SU-DHL-6 (cell line): ENCODE data around the gene ZNF536.

ENCODE experiments used
- H2AFZ ChIP-seq: fragments of 200-600 bp; sonication (generic); 2 replicates; pipeline ENCODE4 v1.6.1; 2014; ENCODE audit warnings: low read depth, mild to moderate bottlenecking, moderate library complexity, mixed read lengths, antibody characterized with exemption, low read length; ENCODE audit not compliant: severe bottlenecking
- H3F3A ChIP-seq: fragments of 200-600 bp; shearing (Covaris generic); 2 replicates; pipeline ENCODE4 v1.6.0; 2016; ENCODE audit warnings: antibody characterized with exemption, mild to moderate bottlenecking; ENCODE audit not compliant: insufficient read depth
- H3K27ac ChIP-seq: fragments of 200-600 bp; sonication (generic); 2 replicates; pipeline ENCODE4 v1.5.1; 2016; ENCODE audit warnings: low read depth, mild to moderate bottlenecking, low read length, moderate library complexity, mixed read lengths
- H3K27me3 ChIP-seq: fragments of 200-600 bp; sonication (generic), shearing (Covaris generic); 2 replicates; pipeline ENCODE4 v1.6.0; 2014; ENCODE audit warnings: mild to moderate bottlenecking, low read length
- H3K36me3 ChIP-seq: fragments of 200-600 bp; sonication (generic); 2 replicates; pipeline ENCODE4 v1.6.1; 2014; ENCODE audit warnings: mild to moderate bottlenecking, low read length, mixed read lengths
- H3K4me2 ChIP-seq: fragments of 300-600, 200-600 bp; shearing (Covaris generic), sonication (generic); 2 replicates; pipeline ENCODE4 v1.6.0; 2014; ENCODE audit warnings: low read length, low read depth, mild to moderate bottlenecking; ENCODE audit not compliant: poor library complexity, severe bottlenecking
- H3K4me3 ChIP-seq: fragments of 200-600 bp; sonication (generic); 2 replicates; pipeline ENCODE4 v1.5.1; 2014; ENCODE audit warnings: antibody characterized with exemption, low read length, mild to moderate bottlenecking, mixed read lengths; ENCODE audit not compliant: insufficient read depth, poor library complexity, severe bottlenecking
- H3K79me2 ChIP-seq: fragments of 200-600 bp; sonication (generic); 2 replicates; pipeline ENCODE4 v1.6.1; 2014; ENCODE audit warnings: mild to moderate bottlenecking, low read length, moderate library complexity; ENCODE audit not compliant: insufficient read depth
- H3K9ac ChIP-seq: fragments of 200-600 bp; sonication (generic); 2 replicates; pipeline ENCODE4 v1.7.0; 2014; ENCODE audit warnings: mild to moderate bottlenecking, low read length
- H3K9me2 ChIP-seq: fragments of 200-600 bp; sonication (generic); replicated peaks from 2 replicates; pipeline ENCODE4 v1.6.1; 2014; ENCODE audit warnings: low read length; ENCODE audit not compliant: insufficient read depth
- H3K9me3 ChIP-seq: fragments of 200-600 bp; sonication (generic); 2 replicates; pipeline ENCODE4 v1.6.1; 2014; ENCODE audit warnings: low read length, mixed read lengths; ENCODE audit not compliant: insufficient read depth
- H4K20me1 ChIP-seq: fragments of 200-600 bp; sonication (generic); 2 replicates; pipeline ENCODE4 v1.6.1; 2014; ENCODE audit warnings: low read depth, mild to moderate bottlenecking, antibody characterized with exemption, low read length, moderate library complexity, mixed read lengths
- CTCF ChIP-seq: fragments of 200-600 bp; sonication (generic); IDR thresholded peaks from one replicate; pipeline ENCODE4 v1.5.1; 2017; ENCODE audit warnings: antibody characterized with exemption, mild to moderate bottlenecking, low read length, moderate library complexity; ENCODE audit not compliant: insufficient read depth, poor library complexity, severe bottlenecking
- EZH2phosphoT487 ChIP-seq: fragments of 200-600 bp; sonication (generic), shearing (Covaris generic); conservative IDR thresholded peaks from 2 replicates; pipeline ENCODE4 v1.6.1; 2018; ENCODE audit warnings: mild to moderate bottlenecking, antibody characterized with exemption, low read length, moderate library complexity, mixed read lengths

Gene ZNF536

GRCh38 chr19:30557212-30557611 lies 185.0 kb downstream of the ZNF536 start:
- Histone ChIP-seq H3K79me2 (no peaks in the 10 kb centered on the region), H3K4me2 (no peak overlapping the region), H3K4me3 (no peak overlapping the region), H3K36me3 (no peaks in the 10 kb centered on the region), H3K9ac (no peak overlapping the region), H3K9me3 (no peaks in the 10 kb centered on the region), H3K9me2 (no peaks in the 10 kb centered on the region), H3F3A (no peaks in the 10 kb centered on the region), H2AFZ (no peak overlapping the region), H3K27ac (no peak overlapping the region), H3K27me3 (no peaks in the 10 kb centered on the region), H4K20me1 (no peaks in the 10 kb centered on the region)
- TF ChIP-seq EZH2phosphoT487 = no peak
- TF ChIP-seq CTCF = no peak

- no peak overlapping the region for H3K4me2 ChIP-seq
- H3K79me2 ChIP-seq = no peaks in the 10 kb centered on the region
- H3K9me3 ChIP-seq = no peaks in the 10 kb centered on the region
- H3K36me3 ChIP-seq = no peaks in the 10 kb centered on the region
- H3K9ac ChIP-seq = no peak overlapping the region
- TF ChIP-seq EZH2phosphoT487 = no peak
- TF ChIP-seq CTCF = no peak
- no peaks in the 10 kb centered on the region for H3K9me2 ChIP-seq
- H3K27me3 ChIP-seq = no peaks in the 10 kb centered on the region
- no peak overlapping the region for H3K4me3 ChIP-seq
- H3K27ac ChIP-seq = no peak overlapping the region
- H3F3A ChIP-seq = no peaks in the 10 kb centered on the region
- no peak overlapping the region for H2AFZ ChIP-seq
- H4K20me1 ChIP-seq = no peaks in the 10 kb centered on the region
Observed at GRCh38 chr19:30557927-30558557, 185.9 kb downstream of the ZNF536 start.

GRCh38 chr19:30558793-30559192 lies 186.6 kb downstream of the ZNF536 start:
- Histone ChIP-seq H3K9ac (no peak overlapping the region), H3F3A (no peaks in the 10 kb centered on the region), H3K9me3 (no peaks in the 10 kb centered on the region), H2AFZ (no peak overlapping the region), H4K20me1 (no peaks in the 10 kb centered on the region), H3K27ac (no peak overlapping the region), H3K27me3 (no peaks in the 10 kb centered on the region), H3K9me2 (no peaks in the 10 kb centered on the region), H3K36me3 (no peaks in the 10 kb centered on the region), H3K79me2 (no peaks in the 10 kb centered on the region), H3K4me2 (no peak overlapping the region), H3K4me3 (no peak overlapping the region)
- TF ChIP-seq CTCF = no peak
- TF ChIP-seq EZH2phosphoT487 = no peak
